Coronary artery (tissue), 2 donors: ENCODE measurements around the gene RUNX2.

ENCODE experiments used
- DNase-seq: peaks from one replicate; pipeline ENCODE4 v3.0.0-alpha.2; 2017; ENCODE audit warnings: low spot score
- H3K27ac ChIP-seq, 2 donors: fragments of 200-600 bp; sonication (generic); one replicate each; pipeline ENCODE4 v1.5.1; 2016 to 2019
- H3K4me3 ChIP-seq: fragments of 200-600 bp; sonication (generic); 2 replicates; pipeline ENCODE4 v1.5.1; 2016; ENCODE audit warnings: mild to moderate bottlenecking, moderate library complexity
- TF ChIP-seq, protein P1 (sequence below): fragments of 200-600 bp; sonication (generic); IDR thresholded peaks from one replicate; pipeline ENCODE4 v1.5.1; 2019; ENCODE audit warnings: antibody characterized with exemption

The RUNX2 gene

DNA sequence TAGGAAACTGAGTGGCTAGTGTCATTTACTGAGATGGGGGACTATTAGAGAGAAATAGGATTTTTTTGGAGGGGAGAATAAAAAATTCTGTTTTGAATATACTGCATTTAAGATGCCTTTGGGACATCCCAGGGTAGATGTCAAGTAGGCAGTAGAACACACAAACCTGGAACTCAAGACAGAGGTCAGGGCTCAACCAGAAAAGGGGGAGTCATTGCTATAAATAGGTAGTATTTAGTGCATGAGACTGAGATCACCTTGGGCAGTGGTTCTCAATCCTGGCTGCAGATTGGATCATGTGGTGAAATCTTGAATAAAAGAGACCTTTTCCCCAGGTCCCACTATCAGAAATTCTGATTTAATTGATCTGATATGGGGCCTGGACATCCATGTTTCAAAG is 160.1 kb downstream of the RUNX2 start:
- TF ChIP-seq, protein P1, sequence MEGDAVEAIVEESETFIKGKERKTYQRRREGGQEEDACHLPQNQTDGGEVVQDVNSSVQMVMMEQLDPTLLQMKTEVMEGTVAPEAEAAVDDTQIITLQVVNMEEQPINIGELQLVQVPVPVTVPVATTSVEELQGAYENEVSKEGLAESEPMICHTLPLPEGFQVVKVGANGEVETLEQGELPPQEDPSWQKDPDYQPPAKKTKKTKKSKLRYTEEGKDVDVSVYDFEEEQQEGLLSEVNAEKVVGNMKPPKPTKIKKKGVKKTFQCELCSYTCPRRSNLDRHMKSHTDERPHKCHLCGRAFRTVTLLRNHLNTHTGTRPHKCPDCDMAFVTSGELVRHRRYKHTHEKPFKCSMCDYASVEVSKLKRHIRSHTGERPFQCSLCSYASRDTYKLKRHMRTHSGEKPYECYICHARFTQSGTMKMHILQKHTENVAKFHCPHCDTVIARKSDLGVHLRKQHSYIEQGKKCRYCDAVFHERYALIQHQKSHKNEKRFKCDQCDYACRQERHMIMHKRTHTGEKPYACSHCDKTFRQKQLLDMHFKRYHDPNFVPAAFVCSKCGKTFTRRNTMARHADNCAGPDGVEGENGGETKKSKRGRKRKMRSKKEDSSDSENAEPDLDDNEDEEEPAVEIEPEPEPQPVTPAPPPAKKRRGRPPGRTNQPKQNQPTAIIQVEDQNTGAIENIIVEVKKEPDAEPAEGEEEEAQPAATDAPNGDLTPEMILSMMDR: no peak
- H3K4me3 ChIP-seq: no peak overlapping the region
- no peak overlapping the region for H3K27ac ChIP-seq
- no peak for DNase-seq

DNA sequence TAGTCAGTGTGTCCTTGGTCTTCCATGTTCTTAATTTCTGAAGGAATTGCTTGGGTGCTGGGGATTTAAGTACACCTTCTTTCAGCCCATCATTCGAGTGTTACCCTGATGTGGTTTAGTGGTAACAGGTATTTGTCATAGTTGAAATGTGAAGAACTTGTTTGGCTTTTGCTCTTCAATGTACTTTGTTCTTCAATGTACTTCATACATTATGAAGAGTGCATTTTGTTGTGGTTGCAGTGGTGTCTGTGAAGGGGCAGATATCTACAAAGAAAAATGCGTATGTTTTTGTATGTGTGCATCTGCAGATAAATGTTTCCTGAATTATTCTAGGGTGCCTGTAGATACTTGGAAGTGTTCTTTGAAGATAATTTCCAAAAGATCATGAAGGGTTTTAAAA is 160.8 kb downstream of the RUNX2 start:
- no peak overlapping the region for H3K27ac ChIP-seq
- H3K4me3 ChIP-seq: no peak overlapping the region
- DNase-seq: no peak
- TF ChIP-seq, protein P1: no peak

DNA sequence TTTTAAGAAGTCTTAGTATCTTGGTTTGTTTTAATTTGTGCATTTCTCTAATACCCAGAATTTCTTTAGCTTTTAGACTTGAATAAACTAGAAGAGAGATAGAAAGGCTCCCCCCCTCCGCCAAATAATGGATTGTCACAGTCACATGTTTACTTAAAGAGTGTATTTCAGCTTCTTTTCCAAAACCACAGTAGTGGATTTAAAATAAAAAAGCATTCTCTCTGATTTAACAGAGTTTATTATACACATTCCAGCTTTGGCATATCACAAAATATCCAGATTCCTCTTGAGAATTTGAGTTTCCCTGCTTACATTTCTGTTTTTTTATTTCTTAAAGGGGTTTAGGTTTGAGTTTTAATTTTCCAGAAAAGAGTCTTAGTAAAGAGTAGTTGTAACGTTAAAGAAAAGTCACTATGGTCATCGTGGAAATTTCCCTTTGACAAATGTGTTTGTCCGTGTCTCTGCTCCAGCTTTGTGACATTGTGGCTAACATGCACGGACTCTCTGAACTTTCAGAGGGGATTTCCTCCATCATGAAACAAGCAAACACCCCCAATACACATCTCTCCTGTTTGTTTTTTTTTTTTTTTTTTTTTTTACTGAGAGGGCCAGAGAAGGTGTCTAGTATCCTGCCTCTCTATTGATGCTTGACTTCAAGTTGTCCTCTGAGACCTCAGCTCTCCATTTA is 163.1 kb downstream of the RUNX2 start:
- no peak for DNase-seq
- Histone ChIP-seq H3K4me3 (no peak overlapping the region), H3K27ac (no peak overlapping the region)
- TF ChIP-seq, protein P1: no peak

DNA sequence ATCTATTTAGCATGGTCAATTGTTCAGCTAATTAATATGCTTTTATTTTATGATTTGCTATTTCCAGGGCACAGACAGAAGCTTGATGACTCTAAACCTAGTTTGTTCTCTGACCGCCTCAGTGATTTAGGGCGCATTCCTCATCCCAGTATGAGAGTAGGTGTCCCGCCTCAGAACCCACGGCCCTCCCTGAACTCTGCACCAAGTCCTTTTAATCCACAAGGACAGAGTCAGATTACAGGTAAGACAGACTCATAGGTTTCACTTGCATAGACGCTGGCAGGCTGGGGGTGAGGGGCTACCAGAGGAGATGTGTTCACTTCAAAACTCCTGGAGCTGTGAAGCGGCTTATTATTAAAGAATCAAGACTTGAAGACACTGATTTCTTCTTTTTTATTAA is 163.7 kb downstream of the RUNX2 start:
- no peak for DNase-seq
- Histone ChIP-seq H3K27ac (no peak overlapping the region), H3K4me3 (no peak overlapping the region)
- TF ChIP-seq, protein P1: no peak

DNA sequence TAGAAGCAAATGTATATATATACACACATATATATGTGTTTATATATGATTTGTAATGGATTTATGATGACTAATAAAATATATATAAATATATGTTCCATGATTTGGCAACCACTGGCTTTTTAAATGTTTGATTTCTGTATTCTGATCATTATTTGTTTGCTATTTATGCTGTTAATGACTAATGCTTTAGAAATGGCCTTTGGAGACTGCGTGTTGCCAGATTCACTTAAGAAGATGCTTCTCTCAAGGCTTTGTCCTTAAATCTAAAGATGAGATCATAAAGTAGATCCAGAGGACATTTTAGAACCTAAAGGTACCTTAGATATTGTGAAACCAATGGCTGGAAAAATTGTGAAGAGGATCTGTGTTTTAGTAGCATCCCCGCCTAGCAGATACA is 165.6 kb downstream of the RUNX2 start:
- TF ChIP-seq, protein P1: no peak
- DNase-seq: no peak
- no peak overlapping the region for H3K4me3 ChIP-seq
- H3K27ac ChIP-seq: no peak overlapping the region

DNA sequence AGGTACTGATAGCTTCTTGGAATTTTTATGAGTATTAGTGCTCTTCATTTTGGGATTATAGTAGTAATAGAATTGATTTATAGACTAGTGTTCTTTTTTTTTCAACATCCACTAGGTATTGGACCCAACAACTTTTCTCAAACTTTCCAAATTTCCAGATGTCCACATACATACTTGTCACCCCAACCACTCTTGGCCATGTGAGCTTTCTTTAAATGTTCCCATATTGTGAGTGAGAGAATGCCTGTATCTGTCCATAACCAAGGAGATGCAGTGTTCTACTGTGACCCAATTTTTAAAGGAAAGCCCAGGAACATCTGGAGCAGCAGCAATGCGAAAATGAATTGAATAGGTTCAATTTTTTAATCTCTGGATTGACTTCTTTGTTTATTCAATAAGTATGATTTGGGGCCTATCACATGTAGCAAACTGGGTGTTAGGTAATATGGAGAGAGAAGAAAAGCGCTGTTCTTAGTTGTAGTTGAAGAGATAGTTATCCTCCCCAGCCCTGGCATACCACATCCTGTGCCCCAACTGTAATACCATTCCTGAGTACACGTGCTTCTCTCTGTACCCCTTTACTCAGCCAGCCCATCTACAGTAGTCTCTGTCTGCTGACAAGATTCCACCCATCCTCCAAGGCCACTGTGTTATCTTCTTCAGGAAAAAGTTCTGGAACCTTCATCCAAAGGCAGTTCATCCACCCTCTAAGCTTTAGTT is 166.4 kb downstream of the RUNX2 start:
- DNase-seq: no peak

More for the DNA sequence above, 166.4 kb downstream of the RUNX2 start:
- Histone ChIP-seq H3K4me3 (no peak overlapping the region), H3K27ac (no peak overlapping the region)
- TF ChIP-seq, protein P1: no peak
